GM20000 (cell line): ENCODE results near the gene IFITM2.
"Not testable (repeated sequence)": the region's sequence is repeated elsewhere in the genome, so short reads cannot be mapped to it uniquely, and the experiment has no call there.

ENCODE experiments used
- DNase-seq: peaks from one replicate; pipeline ENCODE4 v3.0.0; 2012; ENCODE audit warnings: low spot score
- TF ChIP-seq, protein P1 (sequence below): IDR thresholded peaks from 2 replicates; pipeline ENCODE4 v1.5.1; 2012; ENCODE audit warnings: mild to moderate bottlenecking, control low read depth; ENCODE audit errors: extremely low read depth, missing control alignments

The IFITM2 gene

DNA sequence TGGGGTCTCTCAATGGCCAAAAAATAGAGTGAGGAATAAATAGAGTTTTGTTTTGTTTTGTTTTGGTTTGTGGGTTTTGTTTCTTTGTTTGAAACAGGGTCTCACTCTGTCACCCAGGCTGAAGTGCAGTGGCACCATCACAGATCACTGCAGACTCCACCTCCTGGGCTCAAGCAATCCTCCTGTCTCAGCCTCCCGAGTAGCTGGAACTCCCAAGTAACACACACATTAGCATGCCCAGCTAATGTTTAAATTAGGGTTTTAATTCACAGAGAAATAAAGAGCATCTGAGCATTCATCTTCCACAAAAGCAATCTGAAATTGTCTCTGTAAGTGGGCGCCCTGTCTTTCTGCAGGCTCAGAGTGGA is 22.3 kb downstream of the IFITM2 start:
- TF ChIP-seq, protein P1, sequence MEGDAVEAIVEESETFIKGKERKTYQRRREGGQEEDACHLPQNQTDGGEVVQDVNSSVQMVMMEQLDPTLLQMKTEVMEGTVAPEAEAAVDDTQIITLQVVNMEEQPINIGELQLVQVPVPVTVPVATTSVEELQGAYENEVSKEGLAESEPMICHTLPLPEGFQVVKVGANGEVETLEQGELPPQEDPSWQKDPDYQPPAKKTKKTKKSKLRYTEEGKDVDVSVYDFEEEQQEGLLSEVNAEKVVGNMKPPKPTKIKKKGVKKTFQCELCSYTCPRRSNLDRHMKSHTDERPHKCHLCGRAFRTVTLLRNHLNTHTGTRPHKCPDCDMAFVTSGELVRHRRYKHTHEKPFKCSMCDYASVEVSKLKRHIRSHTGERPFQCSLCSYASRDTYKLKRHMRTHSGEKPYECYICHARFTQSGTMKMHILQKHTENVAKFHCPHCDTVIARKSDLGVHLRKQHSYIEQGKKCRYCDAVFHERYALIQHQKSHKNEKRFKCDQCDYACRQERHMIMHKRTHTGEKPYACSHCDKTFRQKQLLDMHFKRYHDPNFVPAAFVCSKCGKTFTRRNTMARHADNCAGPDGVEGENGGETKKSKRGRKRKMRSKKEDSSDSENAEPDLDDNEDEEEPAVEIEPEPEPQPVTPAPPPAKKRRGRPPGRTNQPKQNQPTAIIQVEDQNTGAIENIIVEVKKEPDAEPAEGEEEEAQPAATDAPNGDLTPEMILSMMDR: no peak
- no peak for DNase-seq

DNA sequence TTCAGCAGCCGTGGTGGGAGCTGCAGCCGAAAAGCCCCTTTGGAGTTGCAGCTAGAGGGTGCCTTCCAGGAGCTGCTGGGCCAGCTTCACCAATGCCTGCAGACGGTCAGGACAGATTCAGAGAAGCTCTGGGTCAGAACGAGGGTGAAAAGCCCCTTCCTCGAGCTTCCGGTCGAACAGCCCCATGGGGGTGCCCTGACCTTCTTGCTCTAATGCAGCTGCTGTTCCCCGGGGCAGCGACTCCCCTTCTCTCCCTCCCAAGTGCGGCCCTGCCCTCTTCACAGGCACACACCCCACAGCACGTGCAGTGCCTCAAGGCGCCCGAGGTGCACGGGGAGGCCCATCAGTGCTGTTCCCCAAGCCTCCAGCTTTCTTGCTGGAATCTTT is 22.7 kb downstream of the IFITM2 start:
- no peak for DNase-seq
- TF ChIP-seq, protein P1: no peak

DNA sequence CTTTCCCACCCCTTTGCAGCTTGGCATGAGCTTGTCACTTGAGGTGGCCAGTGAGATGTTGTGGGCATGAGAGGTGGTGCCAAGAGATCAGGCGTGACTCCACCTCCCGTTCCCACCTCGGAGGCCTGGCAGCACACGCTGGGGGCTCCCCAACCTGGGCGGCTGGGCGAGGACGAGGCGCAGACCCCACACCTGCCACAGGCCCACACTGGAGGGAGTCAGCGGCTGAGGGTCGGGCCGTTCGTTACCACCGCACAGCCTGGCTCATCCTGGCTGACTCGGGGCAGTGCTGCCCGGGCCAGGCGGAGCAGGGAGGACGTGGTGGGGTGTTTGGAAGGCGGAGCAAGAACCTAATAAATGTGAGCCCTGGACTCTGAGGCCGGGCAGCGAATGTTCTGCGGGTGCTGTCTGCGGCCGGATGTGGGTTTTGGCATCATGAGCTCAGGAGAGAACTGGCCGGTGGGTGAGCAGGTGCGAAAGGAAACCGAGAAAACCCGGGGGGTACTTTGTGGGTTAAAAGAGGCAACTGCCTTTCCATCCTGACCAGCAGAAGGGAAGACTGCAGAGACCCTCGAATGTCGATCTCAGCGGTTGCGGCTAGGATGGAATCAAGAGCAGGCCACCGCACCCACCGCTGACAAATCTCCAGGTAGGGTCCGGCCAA is 23.2 kb downstream of the IFITM2 start:
- no peak for DNase-seq
- TF ChIP-seq, protein P1: no peak

DNA sequence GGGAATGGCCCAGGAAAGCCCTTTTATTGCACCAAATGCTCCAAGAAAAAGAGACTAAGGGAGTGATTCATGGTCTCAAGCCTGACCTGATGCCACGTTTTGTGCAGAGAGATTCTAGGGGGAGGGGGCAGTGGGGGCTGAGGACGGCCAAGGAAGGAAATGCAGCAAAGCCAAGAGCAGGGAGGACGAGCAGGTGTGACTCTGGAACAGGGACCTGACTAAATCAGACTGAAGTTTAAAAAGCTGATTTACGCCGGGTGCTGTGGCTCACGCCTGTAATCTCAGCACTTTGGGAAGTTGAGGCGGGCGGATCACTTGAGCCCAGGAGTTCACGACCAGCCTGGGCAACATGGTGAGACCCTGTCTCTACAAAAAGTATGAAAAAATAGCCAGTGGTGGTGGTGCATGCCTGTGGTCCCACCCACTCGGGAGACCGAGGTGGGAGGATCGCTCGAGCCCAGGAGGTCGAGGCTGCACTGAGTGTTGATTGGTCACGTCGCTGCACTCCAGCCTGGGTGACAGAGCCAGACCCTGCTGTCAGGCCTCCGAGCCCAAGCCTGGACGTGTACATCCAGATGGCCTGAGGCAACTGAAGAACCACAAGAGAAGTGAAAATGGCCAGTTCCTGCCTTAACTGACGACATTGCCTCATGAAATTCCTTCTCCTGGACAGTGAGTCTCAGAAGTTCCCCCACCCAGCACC is 23.9 kb downstream of the IFITM2 start:
- DNase-seq: no peak
- TF ChIP-seq, protein P1: no peak

GRCh38 chr11:332651-333480 is 25.2 kb downstream of the IFITM2 start:
- TF ChIP-seq, protein P1: no peak
- DNase-seq: no peak

GRCh38 chr11:333616-334263 is 26.1 kb downstream of the IFITM2 start:
- not testable (repeated sequence) for DNase-seq

DNA sequence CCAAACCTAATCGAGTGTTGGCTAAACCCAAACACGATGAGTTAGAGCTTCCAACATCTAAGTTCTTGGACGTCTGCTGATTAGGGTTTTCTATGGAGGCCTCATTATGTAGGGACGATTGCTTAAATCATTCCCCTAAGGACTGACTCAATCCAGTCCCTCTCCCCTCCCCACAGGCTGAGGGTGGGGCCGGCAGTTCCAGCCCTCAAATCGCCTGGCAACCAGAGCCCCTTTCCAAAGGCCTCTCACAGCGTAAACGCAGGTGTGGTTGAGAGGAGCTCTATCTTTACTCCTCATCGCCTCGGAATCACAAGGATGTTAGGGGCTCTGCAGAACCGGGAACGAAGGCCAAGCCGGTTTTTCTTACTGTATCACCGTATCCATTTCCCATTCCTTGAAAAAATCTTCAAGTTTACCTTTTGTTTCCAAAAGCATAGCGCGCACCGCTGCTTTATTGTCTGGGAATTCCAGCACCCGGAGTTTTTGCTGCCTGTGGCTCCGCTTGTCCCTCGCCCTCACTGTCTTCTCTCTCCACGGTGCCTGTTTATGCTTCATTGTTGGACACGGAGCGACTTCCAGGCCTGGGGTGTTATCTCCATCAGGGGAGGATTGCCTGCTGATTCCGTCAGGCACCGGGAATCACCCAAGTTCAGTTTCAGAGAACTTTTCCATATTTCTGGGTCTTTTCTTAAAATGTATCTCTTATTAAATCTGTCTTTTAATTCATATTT is 26.8 kb downstream of the IFITM2 start:
- DNase-seq: no peak
- TF ChIP-seq, protein P1: no peak
